GM12892 (cell line): ENCODE measurements around the gene CLEC12A. TPM values are rescaled to one million over a fixed set of nuclear protein-coding genes. Genes with fewer than 3 reads are reported as not detected.

ENCODE experiments used
- DNase-seq: peaks from one replicate; pipeline ENCODE4 v3.0.0; 2011; ENCODE audit not compliant: insufficient read length
- FAIRE-seq: peaks from 2 replicates; lab custom pipeline; 2011; peaks lifted over from hg19 to GRCh38; lab: Jason Lieb, UNC
- POLR2A ChIP-seq: IDR thresholded peaks from 2 replicates; pipeline ENCODE4 v1.6.1; 2011; ENCODE audit warnings: low read depth, low read length, control low read depth
- POLR2AphosphoS5 ChIP-seq: IDR thresholded peaks from 2 replicates; pipeline ENCODE4 v1.6.1; 2011; ENCODE audit warnings: low read depth, low read length, control low read depth
- TAF1 ChIP-seq: IDR thresholded peaks from 2 replicates; pipeline ENCODE4 v1.6.1; 2011; ENCODE audit warnings: low read depth, mild to moderate bottlenecking, control low read depth, low read length, borderline replicate concordance
- polyA plus RNA-seq: library from polyadenylated mRNA; unstranded; fragments of >200 nt; gene quantifications from one replicate; pipeline ENCODE4 v1.2.1, GENCODE V29; 2012; ENCODE audit warnings: missing spikeins, inconsistent platforms; ENCODE audit not compliant: missing spikeins

The CLEC12A gene
- polyA plus RNA-seq = not detected

DNA sequence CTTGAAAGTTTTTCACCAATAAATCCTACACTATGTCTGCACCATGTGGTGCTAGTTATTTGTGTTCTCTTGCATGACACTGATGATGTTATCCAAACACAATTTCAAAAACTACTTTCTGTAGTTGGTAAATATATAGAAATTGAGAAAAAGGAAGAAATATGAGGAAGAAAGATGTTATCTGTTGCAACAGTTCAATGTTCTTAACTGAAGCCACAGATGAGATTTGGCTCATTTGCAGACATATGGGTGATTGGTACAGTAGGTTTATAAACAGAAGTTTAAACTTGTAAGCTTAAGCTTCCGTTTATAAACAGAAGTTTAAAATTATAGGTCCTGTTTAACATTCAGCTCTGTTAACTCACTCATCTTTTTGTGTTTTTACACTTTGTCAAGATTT, at the start of gene CLEC12A:
Gene CLEC12A, plus strand, starts transcription at position 229 of the 400 bp plus-strand sequence. CDS start 188 bp downstream, outside the sequence.
- TF ChIP-seq POLR2AphosphoS5 (no peak), TAF1 (no peak), POLR2A (no peak)
- DNase-seq = no peak
- FAIRE-seq = no peak

DNA sequence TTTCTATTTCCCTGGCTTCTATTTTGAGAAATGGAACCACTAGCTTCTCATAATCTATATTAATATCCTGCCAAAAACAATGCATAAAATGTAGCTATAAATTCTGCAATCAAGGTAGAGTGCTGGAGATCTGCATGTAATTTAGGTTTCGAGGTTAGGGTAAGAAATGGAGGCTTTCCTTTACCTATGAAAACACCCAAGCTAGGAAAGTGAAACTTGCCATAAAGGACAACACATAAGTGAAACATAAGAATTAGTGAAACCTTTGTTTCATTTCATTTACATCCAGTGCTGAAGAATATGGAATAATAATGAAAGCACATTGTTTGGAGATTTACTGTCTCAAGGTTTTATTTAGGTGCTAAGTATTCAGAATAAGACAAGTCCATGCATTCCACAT, 48.8 kb upstream of the CLEC12A start:
- TF ChIP-seq TAF1 (no peak), POLR2A (no peak), POLR2AphosphoS5 (no peak)
- FAIRE-seq = no peak
- no peak for DNase-seq

DNA sequence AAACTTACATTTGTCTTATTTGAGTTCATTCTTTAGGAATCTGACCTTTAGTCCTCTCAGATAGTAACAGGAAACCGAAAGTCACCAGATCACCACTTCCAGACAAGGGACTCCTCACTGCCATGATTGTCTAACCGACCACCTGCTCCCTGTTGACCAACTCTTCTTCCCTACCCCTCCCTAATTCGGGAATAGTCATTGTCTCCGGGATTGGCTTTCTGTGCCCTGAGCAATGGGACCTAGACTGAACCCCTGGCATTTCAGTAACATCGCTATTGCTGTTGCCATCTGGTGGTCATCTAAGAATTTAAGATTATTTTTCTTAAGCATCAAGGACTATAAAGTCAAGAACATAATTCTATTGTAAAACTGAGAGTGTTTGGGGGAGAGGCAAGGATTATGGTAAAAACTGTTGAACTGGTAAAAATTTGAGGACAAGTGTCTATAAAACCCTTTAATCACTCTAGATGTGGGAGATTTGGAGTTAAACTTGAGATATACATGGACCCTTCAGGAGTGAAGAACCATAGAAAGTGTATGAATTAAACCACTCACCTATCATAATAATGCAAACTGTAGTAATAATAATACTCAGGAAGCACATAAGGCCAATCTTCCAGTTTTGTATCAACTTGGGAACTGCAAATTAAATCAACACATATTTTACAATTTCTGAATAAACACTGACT, 45.4 kb upstream of the CLEC12A start:
- FAIRE-seq = peak; percentile 63
- DNase-seq = no peak
- TF ChIP-seq TAF1 = no peak
- no peak for TF ChIP-seq POLR2AphosphoS5
- no peak for TF ChIP-seq POLR2A

DNA sequence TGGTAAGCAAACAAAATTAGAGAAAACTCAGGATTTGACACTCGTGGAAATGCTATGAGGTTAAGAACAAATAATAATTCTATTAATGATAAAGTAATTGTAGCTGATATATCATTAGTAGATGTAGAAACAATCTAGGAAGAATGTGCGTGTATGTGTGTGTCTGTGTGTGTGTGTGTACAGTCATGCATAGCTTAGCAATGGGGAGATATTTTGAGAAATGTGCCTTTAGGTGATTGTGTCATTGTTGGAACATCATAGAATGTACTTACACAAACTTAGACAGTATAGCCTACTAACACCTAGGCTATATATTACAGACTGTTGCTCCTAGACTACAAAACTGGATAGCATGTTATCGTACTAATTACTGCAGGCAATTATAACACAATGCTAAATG, 44.3 kb upstream of the CLEC12A start:
- DNase-seq (no peak), FAIRE-seq (peak; percentile 40)

DNA sequence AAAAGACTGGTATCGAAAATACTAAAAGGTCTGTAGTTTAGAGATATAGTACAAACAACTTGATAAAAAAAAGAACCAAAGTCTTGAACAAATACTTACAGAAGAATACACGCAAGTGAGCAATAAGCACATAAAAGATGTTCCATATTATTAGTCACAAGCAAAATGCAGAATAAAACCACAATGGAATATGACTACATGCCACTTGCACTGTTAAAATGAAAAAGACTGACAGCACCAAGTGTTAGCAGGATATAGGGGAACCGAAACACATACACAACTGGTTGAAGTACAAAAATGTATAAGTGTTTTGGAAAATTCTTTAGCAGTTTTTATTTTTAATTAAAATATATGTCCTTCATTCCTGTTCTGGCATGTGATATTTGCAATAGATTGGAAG, 42.6 kb upstream of the CLEC12A start:
- DNase-seq = no peak
- no peak for TF ChIP-seq POLR2A
- no peak for TF ChIP-seq TAF1
- no peak for TF ChIP-seq POLR2AphosphoS5
- no peak for FAIRE-seq

More for the DNA sequence above, 44.3 kb upstream of the CLEC12A start:
- TF ChIP-seq TAF1 (no peak), POLR2AphosphoS5 (no peak), POLR2A (no peak)

DNA sequence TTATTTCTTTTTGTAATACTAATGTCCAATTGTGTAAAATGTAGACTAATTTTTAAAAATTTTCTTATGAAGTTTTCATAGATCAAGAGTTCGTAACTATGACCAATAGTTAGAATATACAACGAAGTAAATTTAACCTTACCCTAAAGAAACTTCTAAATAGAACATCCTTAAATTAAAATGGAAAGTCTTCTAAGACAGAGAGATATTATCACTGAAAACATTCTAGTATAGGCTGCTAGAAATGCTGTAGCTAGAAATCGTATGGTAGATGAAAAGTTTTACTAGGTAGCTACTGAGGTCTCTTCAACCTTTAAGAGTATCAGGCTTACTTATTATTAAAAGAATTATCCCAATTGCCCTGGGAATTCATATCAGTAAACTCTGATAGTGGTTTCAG, 40.0 kb upstream of the CLEC12A start:
- DNase-seq (no peak), FAIRE-seq (no peak)
- no peak for TF ChIP-seq POLR2AphosphoS5

DNA sequence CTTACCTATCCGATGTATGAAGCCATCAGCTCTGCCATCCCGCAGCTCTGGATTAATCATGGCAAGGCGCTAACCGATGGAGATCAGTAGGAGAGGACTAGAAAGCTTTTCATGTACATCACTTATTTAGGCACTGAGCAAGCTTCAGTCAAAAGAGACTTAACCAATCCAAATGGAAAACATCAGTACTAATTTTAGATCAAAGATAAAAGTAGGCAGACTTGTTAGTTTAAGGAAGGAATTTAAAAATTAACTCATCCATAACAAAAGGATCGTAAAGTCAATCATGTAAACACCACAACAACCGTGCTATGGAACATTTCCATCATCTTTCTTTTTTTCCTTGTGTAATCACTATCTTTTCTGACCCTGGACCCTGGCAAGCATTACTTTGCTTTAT, 38.9 kb upstream of the CLEC12A start, which contains the start of gene CLEC2A:
Gene CLEC2A, minus strand, starts transcription at position 101 of the 400 bp plus-strand sequence. Its CDS starts 41 bp downstream, at position 60.
- TF ChIP-seq POLR2AphosphoS5 (no peak), POLR2A (no peak), TAF1 (no peak)
- DNase-seq = no peak
- FAIRE-seq = no peak

DNA sequence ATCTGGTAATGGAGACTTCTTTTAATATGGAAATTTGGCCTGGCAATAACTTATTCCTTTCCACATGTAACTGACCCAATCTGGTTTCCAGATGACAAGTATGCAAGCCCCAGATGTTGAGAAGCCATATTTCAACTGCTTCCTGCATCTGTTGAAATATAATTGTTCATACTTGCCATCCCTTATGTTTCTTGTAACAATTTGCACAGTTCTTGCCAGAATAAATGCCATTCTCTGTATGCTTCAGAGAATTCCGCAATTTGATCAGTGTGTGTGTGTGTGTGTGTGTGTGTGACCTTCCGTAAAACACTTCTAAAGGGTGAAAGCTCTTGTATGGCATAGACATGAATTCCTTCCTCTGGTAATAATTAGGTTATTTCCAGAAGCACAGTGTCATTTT, 37.3 kb upstream of the CLEC12A start:
- DNase-seq (no peak), FAIRE-seq (no peak)
- TF ChIP-seq POLR2AphosphoS5 (no peak), TAF1 (no peak), POLR2A (no peak)

DNA sequence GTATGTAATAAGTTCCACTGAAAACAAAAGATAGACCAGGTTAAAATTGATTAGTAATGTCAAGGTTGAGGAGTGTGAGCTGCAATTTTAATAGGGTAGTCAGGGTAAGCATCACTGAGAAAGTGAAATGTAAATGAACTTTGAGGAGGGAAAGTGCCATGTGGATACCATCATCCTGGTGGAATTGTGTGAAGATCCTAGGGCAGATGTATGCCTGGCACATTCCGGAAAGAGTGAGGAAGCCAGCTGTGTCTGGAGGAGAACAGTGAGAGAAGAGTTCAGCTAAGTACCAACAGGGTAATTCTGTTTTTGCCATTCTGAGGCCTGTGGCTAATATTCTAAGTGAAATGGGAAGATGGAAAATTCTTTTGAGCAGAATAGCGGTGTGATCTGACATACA, 36.2 kb upstream of the CLEC12A start:
- FAIRE-seq = no peak
- no peak for TF ChIP-seq POLR2AphosphoS5
- no peak for TF ChIP-seq POLR2A
- TF ChIP-seq TAF1 = no peak

DNA sequence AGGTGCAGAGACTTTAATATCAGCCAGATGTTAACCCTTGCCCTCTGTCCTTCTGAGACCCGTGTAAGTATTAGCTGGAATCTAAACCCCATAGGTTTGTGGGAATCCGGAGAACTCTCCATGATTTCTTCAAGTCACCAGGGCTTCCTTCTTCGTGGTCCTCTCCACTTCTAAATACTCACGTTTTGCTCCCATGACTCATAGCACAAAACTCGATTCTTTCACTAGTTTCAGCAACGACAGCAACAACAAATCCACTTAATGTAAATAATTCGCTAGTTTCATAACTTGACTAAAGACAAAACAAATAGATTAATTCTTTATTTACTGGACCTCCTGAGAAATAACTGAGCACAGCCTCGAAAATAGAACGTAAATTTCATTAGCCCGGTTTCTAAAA, 34.6 kb upstream of the CLEC12A start:
- FAIRE-seq (no peak), DNase-seq (no peak)
- TF ChIP-seq POLR2AphosphoS5 (no peak), POLR2A (no peak), TAF1 (no peak)

More for the DNA sequence above, 36.2 kb upstream of the CLEC12A start:
- no peak for DNase-seq

DNA sequence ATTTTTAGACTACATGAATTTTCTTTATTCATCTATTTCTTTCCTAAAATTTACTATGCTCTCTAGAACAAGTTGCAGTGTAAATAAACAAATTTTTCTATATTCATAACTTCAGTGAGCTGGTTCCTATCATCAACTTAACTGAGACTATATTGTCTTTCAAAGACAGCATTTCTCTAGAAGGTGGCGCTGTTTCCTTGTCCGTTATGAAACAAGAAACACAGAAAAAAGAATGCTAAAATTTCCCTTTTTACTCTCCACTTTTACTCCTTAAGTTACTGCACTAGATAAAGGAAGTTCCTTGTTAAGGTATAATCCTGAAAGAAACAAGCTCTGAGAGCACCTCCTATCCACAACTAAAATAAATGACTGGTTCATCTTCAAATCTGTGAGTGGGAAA, 30.8 kb upstream of the CLEC12A start:
- TF ChIP-seq POLR2A = no peak
- no peak for TF ChIP-seq POLR2AphosphoS5
- no peak for TF ChIP-seq TAF1
- FAIRE-seq (no peak), DNase-seq (no peak)

DNA sequence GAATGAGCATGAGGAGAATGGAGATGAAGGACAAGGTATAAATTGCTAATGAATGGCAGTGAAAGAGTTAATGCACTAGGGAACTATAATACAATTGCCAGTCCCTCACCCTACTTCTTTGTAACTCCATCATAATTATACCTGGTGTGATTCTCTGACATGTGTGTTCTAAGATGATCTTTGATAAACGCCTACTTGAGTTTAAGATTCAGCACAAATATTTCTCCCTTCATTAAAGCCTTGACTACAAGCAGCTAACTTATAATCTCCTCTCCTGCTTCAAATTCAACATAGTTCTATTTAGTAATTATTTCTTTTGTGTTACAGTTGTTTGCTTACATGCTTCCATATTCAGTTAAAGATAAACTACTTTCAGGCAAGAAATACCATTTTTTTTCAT, 29.4 kb upstream of the CLEC12A start:
- FAIRE-seq = no peak
- no peak for TF ChIP-seq TAF1
- TF ChIP-seq POLR2A = no peak
- no peak for TF ChIP-seq POLR2AphosphoS5

More for the DNA sequence above, 29.4 kb upstream of the CLEC12A start:
- DNase-seq = no peak
